HEK293 (cell line): ENCODE results near the gene RAPGEF5.

Source experiments
- BCL11A ChIP-seq: fragments of 450-650 bp; formaldehyde crosslinking; IDR thresholded peaks from 2 replicates; pipeline ENCODE4 v1.5.1; 2016; ENCODE audit warnings: low read depth, missing biosample characterization, missing genetic modification characterization
- HOXA7 ChIP-seq: sonication (generic); formaldehyde crosslinking; IDR thresholded peaks from 2 replicates; pipeline ENCODE4 v1.8.1; 2022; ENCODE audit warnings: missing genetic modification reagents, borderline replicate concordance
- SETDB1 ChIP-seq: IDR thresholded peaks from one replicate; pipeline ENCODE4 v1.6.1; 2017; ENCODE audit warnings: mild to moderate bottlenecking, low read length, moderate library complexity, mixed read lengths; ENCODE audit not compliant: insufficient read length
- ZBTB11 ChIP-seq: fragments of 450-650 bp; formaldehyde crosslinking; conservative IDR thresholded peaks from 2 replicates; pipeline ENCODE4 v1.5.1; 2016; ENCODE audit warnings: low read depth, missing biosample characterization, missing genetic modification characterization
- ZBTB17 ChIP-seq: fragments of 450-650 bp; formaldehyde crosslinking; IDR thresholded peaks from 2 replicates; pipeline ENCODE4 v1.5.1; 2016; ENCODE audit warnings: missing biosample characterization, missing genetic modification characterization
- ZBTB49 ChIP-seq: fragments of 450-650 bp; formaldehyde crosslinking; IDR thresholded peaks from 2 replicates; pipeline ENCODE4 v1.5.1; 2016; ENCODE audit warnings: missing biosample characterization, missing genetic modification characterization, low read depth
- ZBTB6 ChIP-seq: fragments of 450-650 bp; formaldehyde crosslinking; IDR thresholded peaks from 2 replicates; pipeline ENCODE4 v1.5.1; 2017; ENCODE audit warnings: missing biosample characterization, missing genetic modification characterization
- ZNF239 ChIP-seq: fragments of 450-650 bp; formaldehyde crosslinking; IDR thresholded peaks from 2 replicates; pipeline ENCODE4 v1.5.1; 2016; ENCODE audit warnings: missing biosample characterization, missing genetic modification characterization
- ZNF391 ChIP-seq: fragments of 450-650 bp; formaldehyde crosslinking; IDR thresholded peaks from 2 replicates; pipeline ENCODE4 v1.5.1; 2016; ENCODE audit warnings: low read depth, missing biosample characterization, missing genetic modification characterization, borderline replicate concordance
- ZNF416 ChIP-seq: fragments of 450-650 bp; formaldehyde crosslinking; IDR thresholded peaks from 2 replicates; pipeline ENCODE4 v1.5.1; 2016; ENCODE audit warnings: missing biosample characterization, missing genetic modification characterization
- ZNF426 ChIP-seq: fragments of 450-650 bp; formaldehyde crosslinking; IDR thresholded peaks from 2 replicates; pipeline ENCODE4 v1.5.1; 2017; ENCODE audit warnings: missing biosample characterization, missing genetic modification characterization, mild to moderate bottlenecking, inconsistent platforms, moderate library complexity
- ZNF449 ChIP-seq: fragments of 450-650 bp; formaldehyde crosslinking; IDR thresholded peaks from 2 replicates; pipeline ENCODE4 v1.5.1; 2017; ENCODE audit warnings: missing biosample characterization, mild to moderate bottlenecking, missing genetic modification characterization, moderate library complexity
- ZNF510 ChIP-seq: fragments of 450-650 bp; formaldehyde crosslinking; IDR thresholded peaks from 2 replicates; pipeline ENCODE4 v1.5.1; 2018; ENCODE audit warnings: mild to moderate bottlenecking, missing genetic modification characterization, missing biosample characterization; ENCODE audit not compliant: insufficient replicate concordance
- ZNF518A ChIP-seq: fragments of 450-650 bp; formaldehyde crosslinking; conservative IDR thresholded peaks from 2 replicates; pipeline ENCODE4 v1.5.1; 2016; ENCODE audit warnings: low read depth, missing biosample characterization, missing genetic modification characterization
- ZNF529 ChIP-seq: fragments of 450-650 bp; formaldehyde crosslinking; IDR thresholded peaks from 2 replicates; pipeline ENCODE4 v1.5.1; 2017; ENCODE audit warnings: missing genetic modification characterization, missing biosample characterization; ENCODE audit not compliant: insufficient replicate concordance
- ZNF558 ChIP-seq: fragments of 450-650 bp; formaldehyde crosslinking; IDR thresholded peaks from 2 replicates; pipeline ENCODE4 v1.5.1; 2016; ENCODE audit warnings: missing biosample characterization, missing genetic modification characterization
- ZNF776 ChIP-seq: fragments of 450-650 bp; formaldehyde crosslinking; IDR thresholded peaks from 2 replicates; pipeline ENCODE4 v1.5.0; 2017; ENCODE audit warnings: missing biosample characterization, missing genetic modification characterization, borderline replicate concordance
- ZNF830 ChIP-seq: fragments of 450-650 bp; IDR thresholded peaks from 2 replicates; pipeline ENCODE4 v1.5.0; 2018; ENCODE audit warnings: missing biosample characterization, missing genetic modification characterization, low read depth, mild to moderate bottlenecking, moderate library complexity
- TF ChIP-seq, protein P1 (sequence below): fragments of 450-650 bp; formaldehyde crosslinking; IDR thresholded peaks from 2 replicates; pipeline ENCODE4 v1.5.1; 2017; ENCODE audit warnings: missing biosample characterization, missing genetic modification characterization
- TF ChIP-seq, protein P2 (sequence below): fragments of 450-650 bp; formaldehyde crosslinking; IDR thresholded peaks from 2 replicates; pipeline ENCODE4 v1.5.1; 2017; ENCODE audit warnings: missing biosample characterization, missing genetic modification characterization

Gene RAPGEF5

DNA sequence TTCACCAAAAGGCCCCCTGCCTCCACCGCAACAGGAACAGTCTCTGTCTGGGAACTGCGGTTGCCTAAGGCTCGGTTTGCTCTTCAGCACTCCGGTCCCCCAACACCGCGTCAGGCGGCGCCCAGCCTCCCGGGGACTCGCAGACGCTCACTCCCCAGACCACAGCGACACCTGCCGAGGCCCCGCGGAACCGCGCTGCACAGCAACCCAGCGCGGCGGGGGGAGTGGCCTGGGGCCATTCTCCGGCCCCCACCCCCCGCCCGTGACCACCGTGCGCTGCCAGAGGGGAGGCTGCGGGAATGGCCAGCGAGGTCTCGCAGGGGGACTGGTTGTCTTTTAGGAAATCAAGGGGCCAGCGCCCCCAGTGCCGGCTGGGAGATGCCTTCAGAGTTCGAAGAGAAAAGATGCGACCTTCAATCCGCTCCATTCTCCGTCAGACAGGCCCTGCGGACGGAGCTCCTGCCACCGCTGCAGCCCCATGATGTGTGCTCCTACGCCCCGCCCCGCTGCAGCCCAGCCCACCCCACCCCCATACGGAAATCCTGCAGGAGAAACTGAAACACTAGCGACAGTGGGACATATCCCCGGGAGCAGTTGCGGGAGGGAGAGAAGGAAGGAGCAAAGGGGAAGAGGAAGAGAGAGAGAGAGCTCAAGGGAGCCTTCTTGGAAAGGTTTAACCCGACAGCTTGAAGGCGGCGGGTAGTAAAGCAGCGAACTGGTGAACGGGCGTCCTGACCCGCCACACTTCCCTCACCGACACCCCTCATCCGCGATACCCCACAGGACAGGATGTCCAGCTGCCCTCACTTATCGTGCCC lies 273.9 kb downstream of the RAPGEF5 start (continued):
- no peak for TF ChIP-seq ZNF449 (tag by site-specific recombination)
- no peak for TF ChIP-seq HOXA7 (CRISPR knock-in tag)
- TF ChIP-seq ZNF426 (tag by site-specific recombination), result no peak
- TF ChIP-seq, protein P1, sequence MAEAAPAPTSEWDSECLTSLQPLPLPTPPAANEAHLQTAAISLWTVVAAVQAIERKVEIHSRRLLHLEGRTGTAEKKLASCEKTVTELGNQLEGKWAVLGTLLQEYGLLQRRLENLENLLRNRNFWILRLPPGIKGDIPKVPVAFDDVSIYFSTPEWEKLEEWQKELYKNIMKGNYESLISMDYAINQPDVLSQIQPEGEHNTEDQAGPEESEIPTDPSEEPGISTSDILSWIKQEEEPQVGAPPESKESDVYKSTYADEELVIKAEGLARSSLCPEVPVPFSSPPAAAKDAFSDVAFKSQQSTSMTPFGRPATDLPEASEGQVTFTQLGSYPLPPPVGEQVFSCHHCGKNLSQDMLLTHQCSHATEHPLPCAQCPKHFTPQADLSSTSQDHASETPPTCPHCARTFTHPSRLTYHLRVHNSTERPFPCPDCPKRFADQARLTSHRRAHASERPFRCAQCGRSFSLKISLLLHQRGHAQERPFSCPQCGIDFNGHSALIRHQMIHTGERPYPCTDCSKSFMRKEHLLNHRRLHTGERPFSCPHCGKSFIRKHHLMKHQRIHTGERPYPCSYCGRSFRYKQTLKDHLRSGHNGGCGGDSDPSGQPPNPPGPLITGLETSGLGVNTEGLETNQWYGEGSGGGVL (tag by site-specific recombination), result no peak
- TF ChIP-seq BCL11A (tag by site-specific recombination), result peak; percentile 73; the same call in 1 of the 2 replicates
- no peak for TF ChIP-seq ZBTB49
- no peak for TF ChIP-seq ZNF416 (tag by site-specific recombination)
- TF ChIP-seq ZNF518A (tag by site-specific recombination), result no peak
- no peak for TF ChIP-seq ZNF239
- no peak for TF ChIP-seq ZNF510
- TF ChIP-seq ZNF776 (tag by site-specific recombination), result no peak
- peak; percentile 79 for TF ChIP-seq ZBTB17 (tag by site-specific recombination)
- no peak for TF ChIP-seq SETDB1
- TF ChIP-seq ZNF558, result no peak
- TF ChIP-seq ZBTB11 (tag by site-specific recombination), result no peak
- TF ChIP-seq ZNF391 (tag by site-specific recombination), result no peak; the same call in 1 of the 2 replicates
- no peak for TF ChIP-seq ZNF830 (tag by site-specific recombination)
- no peak for TF ChIP-seq ZBTB6 (tag by site-specific recombination)
- TF ChIP-seq, protein P2, sequence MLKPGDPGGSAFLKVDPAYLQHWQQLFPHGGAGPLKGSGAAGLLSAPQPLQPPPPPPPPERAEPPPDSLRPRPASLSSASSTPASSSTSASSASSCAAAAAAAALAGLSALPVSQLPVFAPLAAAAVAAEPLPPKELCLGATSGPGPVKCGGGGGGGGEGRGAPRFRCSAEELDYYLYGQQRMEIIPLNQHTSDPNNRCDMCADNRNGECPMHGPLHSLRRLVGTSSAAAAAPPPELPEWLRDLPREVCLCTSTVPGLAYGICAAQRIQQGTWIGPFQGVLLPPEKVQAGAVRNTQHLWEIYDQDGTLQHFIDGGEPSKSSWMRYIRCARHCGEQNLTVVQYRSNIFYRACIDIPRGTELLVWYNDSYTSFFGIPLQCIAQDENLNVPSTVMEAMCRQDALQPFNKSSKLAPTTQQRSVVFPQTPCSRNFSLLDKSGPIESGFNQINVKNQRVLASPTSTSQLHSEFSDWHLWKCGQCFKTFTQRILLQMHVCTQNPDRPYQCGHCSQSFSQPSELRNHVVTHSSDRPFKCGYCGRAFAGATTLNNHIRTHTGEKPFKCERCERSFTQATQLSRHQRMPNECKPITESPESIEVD (tag by site-specific recombination), result no peak
- no peak for TF ChIP-seq ZNF529 (tag by site-specific recombination)
